Mesenchymal stem cell (in vitro differentiated cells and primary cell): ENCODE results near the gene PFAS.
"Not testable (repeated sequence)": the region's sequence is repeated elsewhere in the genome, so short reads cannot be mapped to it uniquely, and the experiment has no call there.

Experiments used
- DNase-seq: peaks from one replicate; pipeline ENCODE4 v3.0.0-alpha.2; 2013
- H2AFZ ChIP-seq: one replicate; pipeline ENCODE4 v1.6.1; 2013; ENCODE audit warnings: low read depth, mild to moderate bottlenecking, control low read depth, inconsistent platforms, low read length, moderate library complexity
- H2AK5ac ChIP-seq: 2 replicates; pipeline ENCODE4 v1.6.1; 2013; ENCODE audit warnings: low read length, moderate library complexity, mild to moderate bottlenecking, inconsistent platforms; ENCODE audit not compliant: severe bottlenecking
- H2BK120ac ChIP-seq: one replicate; pipeline ENCODE4 v1.6.1; 2013; ENCODE audit warnings: low read depth, mild to moderate bottlenecking, inconsistent platforms, low read length, moderate library complexity
- H2BK12ac ChIP-seq, 2 experiments: one replicate each; pipeline ENCODE4 v1.6.1; 2013; ENCODE audit warnings: inconsistent platforms in 2 of 2, low read length in 2 of 2, mild to moderate bottlenecking in 2 of 2, moderate library complexity in 2 of 2, control low read depth in 1 of 2
- H2BK15ac ChIP-seq: one replicate; pipeline ENCODE4 v1.6.1; 2013; ENCODE audit warnings: mild to moderate bottlenecking, low read depth, inconsistent platforms; ENCODE audit not compliant: poor library complexity, severe bottlenecking
- H2BK5ac ChIP-seq: 2 replicates; pipeline ENCODE4 v1.6.1; 2013; ENCODE audit warnings: low read depth, mild to moderate bottlenecking, low read length, control low read depth, inconsistent platforms; ENCODE audit not compliant: poor library complexity, severe bottlenecking
- H3K14ac ChIP-seq, 2 experiments: one replicate each; pipeline ENCODE4 v1.6.1; 2013; ENCODE audit warnings: inconsistent platforms in 2 of 2, low read length in 2 of 2, control low read depth in 1 of 2, mild to moderate bottlenecking in 1 of 2, moderate library complexity in 1 of 2
- H3K18ac ChIP-seq, 2 experiments: one replicate each; pipeline ENCODE4 v1.6.1; 2013; ENCODE audit warnings: inconsistent platforms in 2 of 2, low read length in 2 of 2, control low read depth in 1 of 2, low read depth in 1 of 2, mild to moderate bottlenecking in 1 of 2
- H3K23ac ChIP-seq, 2 experiments: one replicate each; pipeline ENCODE4 v1.6.1; 2013; ENCODE audit warnings: inconsistent platforms in 2 of 2, low read length in 2 of 2, mild to moderate bottlenecking in 2 of 2, moderate library complexity in 2 of 2, control low read depth in 1 of 2
- H3K27ac ChIP-seq: 2 replicates; pipeline ENCODE4 v1.5.1; 2013; ENCODE audit warnings: mild to moderate bottlenecking, moderate library complexity, low read length, control low read depth, inconsistent platforms; ENCODE audit not compliant: poor library complexity, severe bottlenecking
- H3K27me3 ChIP-seq, 2 experiments: 2 replicates each; pipeline versions ENCODE4 v1.6.1 to v1.7.0; 2013; ENCODE audit warnings: low read length in 2 of 2, mild to moderate bottlenecking in 2 of 2, moderate library complexity in 2 of 2, control low read depth in 1 of 2, inconsistent platforms in 1 of 2; ENCODE audit not compliant: control insufficient read depth in 1 of 2, insufficient read depth in 1 of 2
- H3K36me3 ChIP-seq, 2 experiments: 2 replicates each; pipeline versions ENCODE4 v1.6.1 to v1.7.0; 2013; ENCODE audit warnings: low read length in 2 of 2, control low read depth in 1 of 2, inconsistent platforms in 1 of 2, low read depth in 1 of 2, mild to moderate bottlenecking in 1 of 2; ENCODE audit not compliant: insufficient read depth in 2 of 2, control insufficient read depth in 1 of 2
- H3K4ac ChIP-seq, 2 experiments: one replicate each; pipeline ENCODE4 v1.6.1; 2013; ENCODE audit warnings: inconsistent platforms in 2 of 2, low read length in 2 of 2, mild to moderate bottlenecking in 2 of 2, moderate library complexity in 2 of 2, control low read depth in 1 of 2, low read depth in 1 of 2
- H3K4me1 ChIP-seq: 2 replicates; pipeline ENCODE4 v1.6.1; 2013; ENCODE audit warnings: low read depth, low read length, control low read depth; ENCODE audit not compliant: control insufficient read depth, insufficient read depth
- H3K4me2 ChIP-seq: 2 replicates; pipeline ENCODE4 v1.6.1; 2013; ENCODE audit warnings: low read length, mild to moderate bottlenecking, inconsistent platforms; ENCODE audit not compliant: poor library complexity, severe bottlenecking
- H3K4me3 ChIP-seq, 2 experiments: 2 replicates each; pipeline versions ENCODE4 v1.5.1 to v1.7.0; 2013; ENCODE audit warnings: low read length in 2 of 2, mild to moderate bottlenecking in 2 of 2, control low read depth in 1 of 2, low read depth in 1 of 2; ENCODE audit not compliant: insufficient read depth in 1 of 2
- H3K79me1 ChIP-seq: replicated peaks from 2 replicates; pipeline ENCODE4 v1.6.1; 2013; ENCODE audit warnings: mild to moderate bottlenecking, control low read depth, low read length, inconsistent platforms; ENCODE audit not compliant: poor library complexity, severe bottlenecking
- H3K9ac ChIP-seq: 2 replicates; pipeline ENCODE4 v1.7.0; 2013; ENCODE audit warnings: mild to moderate bottlenecking, low read length, moderate library complexity
- H3K9me3 ChIP-seq: 2 replicates; pipeline ENCODE4 v1.7.0; 2013; ENCODE audit warnings: mild to moderate bottlenecking, low read length; ENCODE audit not compliant: control insufficient read depth
- H4K8ac ChIP-seq: one replicate; pipeline ENCODE4 v1.6.1; 2013; ENCODE audit warnings: inconsistent platforms, mild to moderate bottlenecking, low read length, moderate library complexity
- H4K91ac ChIP-seq: one replicate; pipeline ENCODE4 v1.6.1; 2013; ENCODE audit warnings: mild to moderate bottlenecking, low read length, inconsistent platforms
- WGBS: methylation state at CpG from one replicate; pipeline ENCODE4 v1.1.7; 2013; ENCODE audit warnings: mixed read lengths; 5-methylcytosine and 5-hydroxymethylcytosine counted together

Gene PFAS

GRCh38 chr17:8214000-8214399 is 35.1 kb upstream of the PFAS start:
- not testable (repeated sequence) for H3K27me3 ChIP-seq, H4K8ac ChIP-seq, H3K9ac ChIP-seq, H3K9me3 ChIP-seq, H3K4me1 ChIP-seq, H2BK12ac ChIP-seq, H3K18ac ChIP-seq, H3K27ac ChIP-seq, H3K4ac ChIP-seq, H2BK120ac ChIP-seq, H3K36me3 ChIP-seq, H3K14ac ChIP-seq, H2AK5ac ChIP-seq, H3K4me3 ChIP-seq, H2BK15ac ChIP-seq, H4K91ac ChIP-seq, H3K23ac ChIP-seq, H3K79me1 ChIP-seq, H3K4me2 ChIP-seq, H2BK5ac ChIP-seq, DNase-seq, H2AFZ ChIP-seq
- 86% methylated on average over 14 of the region's 15 CpGs for WGBS

- peak overlapping the region; percentile 62 for H3K4me2 ChIP-seq
- DNase-seq: peak; percentile 94
- no peaks in the 10 kb centered on the region for H3K9me3 ChIP-seq
- peaks cover 16% of the 10 kb centered on the region for H3K4me1 ChIP-seq
- H2BK5ac ChIP-seq: peak overlapping the region; percentile 59
- H2AK5ac ChIP-seq: no peak overlapping the region
- H3K27me3 ChIP-seq: no peaks in the 10 kb centered on the region
- H3K9ac ChIP-seq: peak overlapping the region; percentile 95
- H3K36me3 ChIP-seq: no peaks in the 10 kb centered on the region
- H4K91ac ChIP-seq: no peak overlapping the region
- peak overlapping the region; percentile 61 for H2BK15ac ChIP-seq
- H2BK120ac ChIP-seq: peak overlapping the region; percentile 56
- H3K4me3 ChIP-seq: peak overlapping the region; percentile 69 to 93
- no peaks in the 10 kb centered on the region for H3K79me1 ChIP-seq
- peak overlapping the region; percentile 76 for H4K8ac ChIP-seq
- H2AFZ ChIP-seq: peak overlapping the region; percentile 43
- H2BK12ac ChIP-seq: peak overlapping the region in 1 of 2 experiments; percentile 31
- H3K27ac ChIP-seq: peak overlapping the region; percentile 97
- H3K18ac ChIP-seq: peak overlapping the region in 1 of 2 experiments; percentile 31
- no peak overlapping the region for H3K23ac ChIP-seq
- H3K4ac ChIP-seq: peak overlapping the region in 1 of 2 experiments; percentile 32
- WGBS: under 1% methylated on average over 45 of the region's 45 CpGs
- H3K14ac ChIP-seq: no peak overlapping the region
These were observed 28.1 kb upstream of the PFAS start for GRCh38 chr17:8220783-8221662.

- no peaks in the 10 kb centered on the region for H3K9me3 ChIP-seq
- WGBS: under 1% methylated on average over 39 of the region's 40 CpGs
- peak overlapping the region in 1 of 2 experiments; percentile 87 for H3K23ac ChIP-seq
- no peaks in the 10 kb centered on the region for H3K36me3 ChIP-seq
- peaks cover 16% of the 10 kb centered on the region for H3K4me1 ChIP-seq
- peak overlapping the region; percentile 92 to 94 for H3K18ac ChIP-seq
- peak overlapping the region; percentile 69 to 93 for H3K4me3 ChIP-seq
- H3K27ac ChIP-seq: peak overlapping the region; percentile 97
- DNase-seq: peak; percentile 97
- peak overlapping the region in 1 of 2 experiments; percentile 97 for H3K4ac ChIP-seq
- H3K14ac ChIP-seq: peak overlapping the region in 1 of 2 experiments; percentile 92
- H2BK5ac ChIP-seq: peak overlapping the region; percentile 83
- H3K79me1 ChIP-seq: no peaks in the 10 kb centered on the region
- peak overlapping the region; percentile 93 for H2AFZ ChIP-seq
- no peak overlapping the region for H2BK15ac ChIP-seq
- peak overlapping the region; percentile 56 for H2BK120ac ChIP-seq
- peak overlapping the region in 1 of 2 experiments; percentile 68 for H2BK12ac ChIP-seq
- H2AK5ac ChIP-seq: no peak overlapping the region
- H4K8ac ChIP-seq: peak overlapping the region; percentile 3
- H3K4me2 ChIP-seq: peak overlapping the region; percentile 93
- H4K91ac ChIP-seq: peak overlapping the region; percentile 2
- H3K9ac ChIP-seq: peak overlapping the region; percentile 95
- H3K27me3 ChIP-seq: no peaks in the 10 kb centered on the region
These were observed 27.3 kb upstream of the PFAS start for GRCh38 chr17:8221663-8222379.

- Histone ChIP-seq H3K23ac (peak overlapping the region in 1 of 2 experiments; percentile 14), H3K4me2 (peak overlapping the region; percentile 93), H3K79me1 (no peaks in the 10 kb centered on the region), H4K8ac (no peak overlapping the region), H2AK5ac (peak overlapping the region; percentile 27), H3K36me3 (peaks cover under 1 to 2% of the 10 kb centered on the region in 2 experiments), H2BK15ac (no peak overlapping the region), H3K4me3 (peak overlapping the region; percentile 69 to 93), H3K9ac (peak overlapping the region; percentile 95), H3K14ac (no peak overlapping the region), H3K27ac (peak overlapping the region; percentile 97), H4K91ac (no peak overlapping the region), H2BK12ac (peak overlapping the region; percentile 4 to 69), H3K4me1 (peaks cover 16% of the 10 kb centered on the region), H3K27me3 (no peaks in the 10 kb centered on the region), H2BK120ac (no peak overlapping the region), H2BK5ac (no peak overlapping the region), H3K9me3 (no peaks in the 10 kb centered on the region), H2AFZ (no peak overlapping the region), H3K18ac (peak overlapping the region; percentile 67 to 94), H3K4ac (peak overlapping the region in 1 of 2 experiments; percentile 3)
- WGBS: 0% methylated on average over 9 of the region's 9 CpGs
- no peak for DNase-seq
These were observed 26.8 kb upstream of the PFAS start for GRCh38 chr17:8222380-8222629.
